ENCODE results near the gene BBX. TPM values are rescaled to one million over a fixed set of nuclear protein-coding genes. Genes with fewer than 3 reads are reported as not detected.

The BBX gene
- total and polyA plus RNA-seq, 2 of the 13 experiments (the other 11 are each of a cell fraction or from before 2014, with no cell fraction given), result 13.7 to 23.2 TPM

- no peak for TF ChIP-seq AHDC1 (CRISPR knock-in tag; IDR thresholded peaks at IDR 0.05; ENCODE audit: borderline replicate concordance)
- no peak for TF ChIP-seq ZNF3 (CRISPR knock-in tag; IDR thresholded peaks at IDR 0.05)
- TF ChIP-seq KDM5A (IDR thresholded peaks at IDR 0.05; ENCODE audit: borderline replicate concordance, low read length), result no peak
- no peak for TF ChIP-seq POGZ (CRISPR knock-in tag; IDR thresholded peaks at IDR 0.05)
- TF ChIP-seq ZNF10 (CRISPR knock-in tag; IDR thresholded peaks at IDR 0.05; ENCODE audit: borderline replicate concordance, low read depth), result no peak
- TF ChIP-seq PRDM10 (CRISPR knock-in tag; IDR thresholded peaks at IDR 0.05; ENCODE audit: low read depth), result no peak
- no peak for TF ChIP-seq PAF1 (CRISPR knock-in tag; IDR thresholded peaks at IDR 0.05)
- TF ChIP-seq ZNF24 (IDR thresholded peaks at IDR 0.05), result no peak
- TF ChIP-seq ZNF574 (CRISPR knock-in tag; IDR thresholded peaks at IDR 0.05), result no peak
These were observed 98.7 kb downstream of the BBX start (continued) for GRCh38 chr3:107621465-107621864.
